Measurements from ENCODE around the gene FMOD.

- TF ChIP-seq, protein P1, sequence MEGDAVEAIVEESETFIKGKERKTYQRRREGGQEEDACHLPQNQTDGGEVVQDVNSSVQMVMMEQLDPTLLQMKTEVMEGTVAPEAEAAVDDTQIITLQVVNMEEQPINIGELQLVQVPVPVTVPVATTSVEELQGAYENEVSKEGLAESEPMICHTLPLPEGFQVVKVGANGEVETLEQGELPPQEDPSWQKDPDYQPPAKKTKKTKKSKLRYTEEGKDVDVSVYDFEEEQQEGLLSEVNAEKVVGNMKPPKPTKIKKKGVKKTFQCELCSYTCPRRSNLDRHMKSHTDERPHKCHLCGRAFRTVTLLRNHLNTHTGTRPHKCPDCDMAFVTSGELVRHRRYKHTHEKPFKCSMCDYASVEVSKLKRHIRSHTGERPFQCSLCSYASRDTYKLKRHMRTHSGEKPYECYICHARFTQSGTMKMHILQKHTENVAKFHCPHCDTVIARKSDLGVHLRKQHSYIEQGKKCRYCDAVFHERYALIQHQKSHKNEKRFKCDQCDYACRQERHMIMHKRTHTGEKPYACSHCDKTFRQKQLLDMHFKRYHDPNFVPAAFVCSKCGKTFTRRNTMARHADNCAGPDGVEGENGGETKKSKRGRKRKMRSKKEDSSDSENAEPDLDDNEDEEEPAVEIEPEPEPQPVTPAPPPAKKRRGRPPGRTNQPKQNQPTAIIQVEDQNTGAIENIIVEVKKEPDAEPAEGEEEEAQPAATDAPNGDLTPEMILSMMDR (IDR thresholded peaks at IDR 0.05; ENCODE audit: insufficient read depth, low read length, poor library complexity, severe bottlenecking): no peak
- no peak for TF ChIP-seq EZH2phosphoT487 (conservative IDR thresholded peaks at IDR 0.05; ENCODE audit: low read length)
These were observed 33.3 kb downstream of the FMOD start for GRCh38 chr1:203317429-203318228.
